ENCODE data around the gene SPRY2.

GRCh38 chr13:80389073-80390038, 48.4 kb upstream of the SPRY2 start:
- no peak for TF ChIP-seq CTCF (IDR thresholded peaks at IDR 0.05 in 2 of 3, conservative IDR thresholded peaks at IDR 0.05 in 1 of 3; ENCODE audit: borderline replicate concordance in 1 of 3, insufficient read depth in 1 of 3, low read depth in 2 of 3, low read length in 2 of 3)
- no peak for TF ChIP-seq POLR2AphosphoS5 (IDR thresholded peaks at IDR 0.05; ENCODE audit: low read depth, low read length)
- TF ChIP-seq ELF1 (IDR thresholded peaks at IDR 0.05; ENCODE audit: borderline replicate concordance, low read depth) = no peak
- TF ChIP-seq POLR2A (IDR thresholded peaks at IDR 0.05; ENCODE audit: borderline replicate concordance, extremely low read depth, insufficient read depth, insufficient read length) = no peak
- TF ChIP-seq SRF (IDR thresholded peaks at IDR 0.05; ENCODE audit: low read depth) = no peak
- TF ChIP-seq EGR1 (IDR thresholded peaks at IDR 0.05; ENCODE audit: low read depth) = no peak
- no peak for TF ChIP-seq REST (IDR thresholded peaks at IDR 0.05; ENCODE audit: low read depth)
- no peak for TF ChIP-seq ATF3 (IDR thresholded peaks at IDR 0.05)

Data from HCT116 (cell line).